Cardiac muscle cell (in vitro differentiated cells and primary cell): Measurements from ENCODE around the gene TRIM67. TPM values are rescaled to one million over a fixed set of nuclear protein-coding genes. Genes with fewer than 3 reads are reported as not detected.
"Not testable (repeated sequence)": the region's sequence is repeated elsewhere in the genome, so short reads cannot be mapped to it uniquely, and the experiment has no call there.

Source experiments
- DNase-seq, 2 donors: peaks; one replicate each; pipeline versions ENCODE4 v3.0.0 to v3.0.0-alpha.2; 2010 to 2017; ENCODE audit warnings: low read depth in 1 of 2, low spot score in 1 of 2
- H3K27ac ChIP-seq: fragments of 200-600 bp; sonication (generic); 2 replicates; pipeline ENCODE4 v1.5.1; 2016
- H3K27me3 ChIP-seq: fragments of 200-600 bp; sonication (generic); 2 replicates; pipeline ENCODE4 v1.6.0; 2016; ENCODE audit warnings: control low read depth
- H3K36me3 ChIP-seq: fragments of 200-600 bp; sonication (generic); 2 replicates; pipeline ENCODE4 v1.5.1; 2016; ENCODE audit warnings: control low read depth
- H3K4me1 ChIP-seq: fragments of 200-600 bp; sonication (generic); 2 replicates; pipeline ENCODE4 v1.8.1; 2017; ENCODE audit warnings: low read depth, mild to moderate bottlenecking, mixed run types
- H3K4me3 ChIP-seq: fragments of 200-600 bp; sonication (generic); 2 replicates; pipeline ENCODE4 v1.5.1; 2016; ENCODE audit warnings: mild to moderate bottlenecking
- H3K9me3 ChIP-seq: fragments of 200-600 bp; sonication (generic); 2 replicates; pipeline ENCODE4 v1.5.1; 2017; ENCODE audit warnings: low read depth, mild to moderate bottlenecking, control low read depth
- CTCF ChIP-seq: IDR thresholded peaks from 2 replicates; pipeline ENCODE4 v1.5.1; 2012; ENCODE audit warnings: low read depth, mild to moderate bottlenecking, low read length
- polyA plus RNA-seq: library from polyadenylated mRNA; unstranded; fragments of >200 nt; fragmentation: Nextera tagmentation; extraction: Ambion mirVana; gene quantifications from 2 replicates; pipeline ENCODE4 v1.2.1, GENCODE V29; 2016
- total RNA-seq: library from RNA; depleted of rRNA; stranded (reverse); fragments of >200 nt; gene quantifications from 2 replicates; pipeline ENCODE4 v1.2.3, GENCODE V29; 2016

TRIM67 gene
- total and polyA plus RNA-seq, 2 experiments from 2014 or later: 0.06 TPM; not detected in 1

DNA sequence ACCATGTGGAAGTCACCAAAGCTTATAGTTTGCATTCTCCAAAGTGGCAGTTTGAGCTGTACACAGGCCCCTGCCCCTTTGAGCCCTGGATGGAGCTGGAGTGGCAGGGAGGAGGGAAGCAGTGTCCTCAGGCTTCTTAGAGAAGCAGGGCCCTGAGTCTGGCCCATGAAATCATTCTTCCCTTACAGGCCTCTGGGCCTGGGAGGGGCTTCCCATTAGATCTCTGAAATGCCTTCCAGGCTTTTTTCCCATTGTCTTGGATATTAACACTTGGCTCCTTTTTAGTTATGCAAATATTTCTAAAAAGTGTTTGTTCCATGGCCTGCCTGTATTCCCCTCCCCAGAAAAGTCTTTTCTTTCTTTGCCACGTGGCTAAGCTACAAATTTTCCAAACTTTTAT lies 10.0 kb upstream of the TRIM67 start:
- DNase-seq: no peak
- Histone ChIP-seq H3K9me3 (no peaks in the 10 kb centered on the region), H3K27ac (no peak overlapping the region), H3K4me3 (no peak overlapping the region), H3K36me3 (no peaks in the 10 kb centered on the region), H3K4me1 (no peaks in the 10 kb centered on the region), H3K27me3 (peaks cover 32% of the 10 kb centered on the region)
- TF ChIP-seq CTCF: no peak

GRCh38 chr1:231153726-231154125 lies 8.1 kb upstream of the TRIM67 start:
- Histone ChIP-seq H3K36me3 (no peaks in the 10 kb centered on the region), H3K27me3 (peaks cover 50% of the 10 kb centered on the region), H3K9me3 (no peaks in the 10 kb centered on the region), H3K27ac (no peak overlapping the region), H3K4me1 (no peaks in the 10 kb centered on the region), H3K4me3 (no peak overlapping the region)
- TF ChIP-seq CTCF: no peak
- DNase-seq: no peak

GRCh38 chr1:231155808-231156207 lies 6.0 kb upstream of the TRIM67 start:
- H3K27ac ChIP-seq: no peak overlapping the region
- DNase-seq: no peak
- H3K36me3 ChIP-seq: no peaks in the 10 kb centered on the region
- H3K27me3 ChIP-seq: peaks cover 69% of the 10 kb centered on the region
- H3K4me3 ChIP-seq: no peak overlapping the region
- H3K4me1 ChIP-seq: no peaks in the 10 kb centered on the region
- H3K9me3 ChIP-seq: no peaks in the 10 kb centered on the region
- TF ChIP-seq CTCF: no peak

DNA sequence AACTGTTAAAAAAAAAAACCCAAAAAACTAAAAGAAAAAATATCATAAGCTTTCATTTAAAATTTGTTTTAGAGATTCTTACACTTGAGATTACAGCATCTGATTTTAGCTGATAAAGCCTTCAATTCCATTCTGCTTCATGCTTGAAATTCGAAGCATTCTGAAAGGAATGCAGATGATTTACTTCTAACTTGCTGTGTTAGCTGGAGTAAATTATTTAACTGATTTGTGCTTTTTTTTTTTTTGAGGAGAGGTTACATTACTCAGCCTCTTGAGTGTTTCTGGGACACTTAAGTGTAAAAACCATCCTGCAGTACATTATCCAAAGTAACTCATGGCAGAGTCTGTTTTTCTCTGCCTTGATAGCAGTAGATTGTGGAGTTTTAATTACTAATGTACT lies 4.5 kb upstream of the TRIM67 start:
- no peaks in the 10 kb centered on the region for H3K4me1 ChIP-seq
- H3K9me3 ChIP-seq: no peaks in the 10 kb centered on the region
- H3K27ac ChIP-seq: no peak overlapping the region
- DNase-seq: no peak
- no peaks in the 10 kb centered on the region for H3K36me3 ChIP-seq
- peaks cover 83% of the 10 kb centered on the region for H3K27me3 ChIP-seq
- TF ChIP-seq CTCF: no peak
- no peak overlapping the region for H3K4me3 ChIP-seq

- DNase-seq, H3K4me3 ChIP-seq: not testable (repeated sequence)
- H3K27me3 ChIP-seq: peaks cover 91% of the 10 kb centered on the region
Measured at GRCh38 chr1:231158141-231158540, 3.7 kb upstream of the TRIM67 start.

DNA sequence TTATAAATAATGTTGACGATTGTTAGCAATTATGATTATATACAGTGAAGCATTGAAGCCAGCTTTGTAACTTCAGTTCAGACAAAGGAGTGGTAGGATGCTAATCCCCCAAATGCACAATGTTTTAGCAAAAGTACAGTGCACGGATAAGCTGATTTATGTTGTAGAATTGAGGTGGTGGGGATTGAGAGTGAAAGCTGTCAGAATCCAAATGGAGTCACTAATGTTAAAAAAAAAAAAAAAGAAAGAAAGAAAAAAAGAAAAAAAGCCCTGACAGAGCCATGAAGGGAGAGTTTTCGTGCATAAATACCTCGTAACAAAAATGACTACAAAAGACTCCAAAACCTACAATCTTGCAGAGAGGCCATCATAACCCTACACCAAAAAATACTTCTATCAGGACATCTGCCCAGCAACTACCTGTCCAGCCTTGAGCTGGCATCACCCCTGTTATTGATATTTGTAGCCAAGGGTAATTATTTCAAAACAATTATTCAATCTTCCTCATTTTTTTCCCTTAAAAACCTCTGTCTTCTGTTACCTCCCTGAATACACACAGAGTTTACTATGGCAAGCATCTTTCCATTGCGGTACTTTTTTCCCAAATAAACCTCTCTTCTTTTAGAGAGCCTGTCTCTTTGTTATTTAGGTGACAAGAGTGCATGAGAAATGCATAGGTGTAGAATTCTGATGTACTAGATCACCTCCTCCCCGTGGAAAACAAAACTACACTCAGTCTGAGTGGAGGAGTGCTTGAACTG lies 2.5 kb upstream of the TRIM67 start:
- H3K4me1 ChIP-seq: no peaks in the 10 kb centered on the region
- no peaks in the 10 kb centered on the region for H3K9me3 ChIP-seq
- H3K27me3 ChIP-seq: peaks cover 98% of the 10 kb centered on the region
- H3K36me3 ChIP-seq: no peaks in the 10 kb centered on the region
- H3K27ac ChIP-seq: no peak overlapping the region
- H3K4me3 ChIP-seq: no peak overlapping the region
- DNase-seq: no peak
- TF ChIP-seq CTCF: no peak

More at GRCh38 chr1:231158141-231158540, 3.7 kb upstream of the TRIM67 start:
- H3K27ac ChIP-seq, H3K36me3 ChIP-seq, H3K9me3 ChIP-seq, H3K4me1 ChIP-seq: not testable (repeated sequence)
